K562 (cell line): ENCODE data around the gene ATP10B. TPM values are rescaled to one million over a fixed set of nuclear protein-coding genes. Genes with fewer than 3 reads are reported as not detected.

ENCODE experiments used
- ATAC-seq: fragments of 200-7000 bp; cut with Tn5 transposase; 3 replicates; pipeline ENCODE4 v1.9.1; 2020; ENCODE audit warnings: moderate library complexity
- BruUV-seq: library from RNA; stranded (reverse); fragments of 400-500 nt; replicated peaks from 2 replicates; lab custom pipeline; 2021; lab: Mats Ljungman, UMichigan
- CTCF ChIA-PET: fragments of 300-600 bp; formaldehyde crosslinking; extraction: SDS; loops from one replicate; lab custom pipeline; 2021; ENCODE audit warnings: low intra/inter-chr PET ratio; lab: Yijun Ruan, JAX
- POLR2A ChIA-PET: fragments of 300-600, 350-650 bp; sonication (Branson Sonifier 250); formaldehyde crosslinking; extraction: SDS; loops from one replicate; lab custom pipeline; 2021; ENCODE audit warnings: antibody characterized with exemption, inconsistent platforms; lab: Yijun Ruan, JAX
- DNase-seq, 4 experiments: peaks; one replicate each; pipeline versions ENCODE4 v3.0.0 to v3.0.0-alpha.2; 2011 to 2018; ENCODE audit warnings: low spot score in 3 of 4, mixed read lengths in 3 of 4; ENCODE audit errors: extremely low read depth in 1 of 4
- FAIRE-seq: peaks from 2 replicates; lab custom pipeline; 2011; peaks lifted over from hg19 to GRCh38; lab: Jason Lieb, UNC
- H2AFZ ChIP-seq: 2 replicates; pipeline ENCODE4 v1.6.0; 2011; ENCODE audit warnings: low read depth, low read length, control low read depth, inconsistent platforms
- H3K27ac ChIP-seq: fragments of 200-600 bp; 3 replicates; pipeline ENCODE4 v1.8.0; 2011; ENCODE audit warnings: low read depth, mild to moderate bottlenecking, control low read depth, inconsistent platforms, low read length, moderate library complexity, mixed read lengths; ENCODE audit errors: extremely low read depth
- H3K27me3 ChIP-seq, 2 experiments: fragments of 300-600 bp in 1 of 2; 2 replicates in 1 of 2; 3 replicates in 1 of 2; pipeline versions ENCODE4 v1.6.0 to v1.8.0; 2011; ENCODE audit warnings: inconsistent platforms in 2 of 2, low read length in 2 of 2, mild to moderate bottlenecking in 1 of 2, mixed read lengths in 1 of 2, moderate library complexity in 1 of 2; ENCODE audit not compliant: control insufficient read depth in 2 of 2, insufficient read depth in 2 of 2
- H3K36me3 ChIP-seq: fragments of 300-600 bp; 3 replicates; pipeline ENCODE4 v1.8.0; 2011; ENCODE audit warnings: mild to moderate bottlenecking, low read length, inconsistent platforms; ENCODE audit not compliant: control insufficient read depth, insufficient read depth
- H3K4me1 ChIP-seq, 2 experiments: fragments of 200-600 bp in 1 of 2; replicated peaks in 1 of 2; 2 replicates in 1 of 2; 3 replicates in 1 of 2; pipeline versions ENCODE4 v1.5.1 to v1.8.0; 2011; ENCODE audit warnings: inconsistent platforms in 2 of 2, low read length in 2 of 2, mild to moderate bottlenecking in 1 of 2, mixed read lengths in 1 of 2, moderate library complexity in 1 of 2; ENCODE audit not compliant: control insufficient read depth in 2 of 2, insufficient read depth in 2 of 2
- H3K4me2 ChIP-seq: 2 replicates; pipeline ENCODE4 v1.6.1; 2011; ENCODE audit warnings: low read length, control low read depth, inconsistent platforms, mixed read lengths; ENCODE audit not compliant: insufficient read depth
- H3K4me3 ChIP-seq: fragments of 200-600 bp; sonication (generic), shearing (Covaris generic); 2 replicates; pipeline ENCODE4 v1.5.1; 2016; ENCODE audit warnings: control low read depth, inconsistent platforms
- H3K79me2 ChIP-seq: fragments of 200-600 bp; 3 replicates; pipeline ENCODE4 v1.8.0; 2011; ENCODE audit warnings: low read length, inconsistent platforms; ENCODE audit not compliant: control insufficient read depth, insufficient read depth
- H3K9ac ChIP-seq, 2 experiments: 2 replicates each; pipeline versions ENCODE4 v1.6.0 to v1.6.1; 2011; ENCODE audit warnings: low read depth in 2 of 2, low read length in 2 of 2, control low read depth in 1 of 2, inconsistent platforms in 1 of 2, mild to moderate bottlenecking in 1 of 2, mixed read lengths in 1 of 2; ENCODE audit not compliant: insufficient read depth in 1 of 2
- H3K9me1 ChIP-seq: one replicate; pipeline ENCODE4 v1.6.0; 2011; ENCODE audit warnings: inconsistent platforms, mild to moderate bottlenecking, low read length, moderate library complexity; ENCODE audit not compliant: control insufficient read depth, insufficient read depth
- H3K9me3 ChIP-seq: replicated peaks from 2 replicates; pipeline ENCODE4 v1.5.1; 2011; ENCODE audit warnings: low read depth, low read length, inconsistent platforms; ENCODE audit not compliant: control insufficient read depth, insufficient read depth
- H4K20me1 ChIP-seq: replicated peaks from 2 replicates; pipeline ENCODE4 v1.6.1; 2011; ENCODE audit warnings: low read length, inconsistent platforms, mixed read lengths; ENCODE audit not compliant: control insufficient read depth, insufficient read depth
- CBX1 ChIP-seq: sonication (generic); IDR thresholded peaks from 2 replicates; pipeline ENCODE4 v1.6.1; 2016; ENCODE audit warnings: antibody characterized with exemption, low read depth, mild to moderate bottlenecking
- CLOCK ChIP-seq: fragments of 250-450 bp; sonication (Bioruptor Pico); IDR thresholded peaks from 2 replicates; pipeline ENCODE4 v1.4.0; 2020; ENCODE audit warnings: mild to moderate bottlenecking, moderate library complexity, borderline replicate concordance
- CTCFL ChIP-seq: IDR thresholded peaks from 2 replicates; pipeline ENCODE4 v1.6.1; 2011; ENCODE audit warnings: borderline replicate concordance, low read depth, mild to moderate bottlenecking, moderate library complexity, low read length; ENCODE audit not compliant: insufficient read depth, poor library complexity, severe bottlenecking
- DACH1 ChIP-seq: fragments of 450-650 bp; IDR thresholded peaks from 2 replicates; pipeline ENCODE4 v1.6.1; 2018; ENCODE audit not compliant: partially characterized antibody
- HNRNPH1 ChIP-seq: fragments of 200-400 bp; formaldehyde crosslinking; optimal IDR thresholded peaks from 2 replicates; pipeline ENCODE3; 2017; ENCODE audit warnings: low read depth, mild to moderate bottlenecking, low read length, moderate library complexity
- NFXL1 ChIP-seq: fragments of 450-650 bp; formaldehyde crosslinking; IDR thresholded peaks from 2 replicates; pipeline ENCODE4 v1.4.0; 2021; ENCODE audit warnings: mild to moderate bottlenecking
- POLR2A ChIP-seq: fragments of 450-650 bp; conservative IDR thresholded peaks from 2 replicates; pipeline ENCODE4 v1.6.1; 2016
- PTBP1 ChIP-seq: fragments of 200-400 bp; formaldehyde crosslinking; IDR thresholded peaks from 2 replicates; pipeline ENCODE4 v1.6.1; 2017; ENCODE audit warnings: low read depth, low read length
- TBL1XR1 ChIP-seq, 2 experiments: IDR thresholded peaks; 2 replicates each; pipeline ENCODE4 v1.6.1; 2012; ENCODE audit warnings: improper control_type of control experiment in 2 of 2, low read length in 2 of 2, mild to moderate bottlenecking in 1 of 2
- WHSC1 ChIP-seq: IDR thresholded peaks from one replicate; pipeline ENCODE4 v1.6.1; 2012; ENCODE audit warnings: low read length, control low read depth, inconsistent platforms
- ZC3H11A ChIP-seq: IDR thresholded peaks from 2 replicates; pipeline ENCODE4 v1.6.1; 2012; ENCODE audit warnings: low read depth, low read length, improper control_type of control experiment
- ZFPM2 ChIP-seq: fragments of 250-450 bp; sonication (Bioruptor Pico); IDR thresholded peaks from 2 replicates; pipeline ENCODE4 v1.5.1; 2022; ENCODE audit warnings: mild to moderate bottlenecking
- ZNF592 ChIP-seq: fragments of 450-650 bp; IDR thresholded peaks from 2 replicates; pipeline ENCODE4 v1.6.1; 2017; ENCODE audit warnings: antibody characterized with exemption, mild to moderate bottlenecking
- WGBS: fragments of 100-300 bp; shearing (Covaris generic); methylation state at CpG from one replicate; pipeline ENCODE4 v1.1.6; 2016; ENCODE audit warnings: low coverage, mixed read lengths; ENCODE audit not compliant: insufficient coverage; ENCODE audit errors: missing lambda C conversion rate; 5-methylcytosine and 5-hydroxymethylcytosine counted together
- in situ Hi-C: fragments of 300-500 bp; cut with MboI; formaldehyde crosslinking; loops from 4 replicates; pipeline ENCODE4 v1.15.0; 2018; ENCODE audit warnings: inconsistent platforms, mixed read lengths
- intact Hi-C: fragments of 100-400 bp; cut with micrococcal nuclease; formaldehyde crosslinking; loops from 2 replicates; pipeline ENCODE4 v1.14.2; 2022
- polyA plus RNA-seq, 8 experiments: library from polyadenylated mRNA; depleted of rRNA in 4 of 8; stranded (reverse) in 5 of 8; unstranded in 3 of 8; fragments of >200 nt; fragmentation: Nextera tagmentation in 2 of 8; fragmentation: Illumina TruSeq in 1 of 8; extraction: Ambion mirVana in 2 of 8; extraction: Trizol in 1 of 8; gene quantifications; 2 replicates each; pipeline versions ENCODE4 v1.2.1 to v1.2.3, GENCODE V29; 2011 to 2014; ENCODE audit warnings: inconsistent platforms in 1 of 8, missing spikeins in 1 of 8
- total RNA-seq, 7 experiments: library from RNA; depleted of rRNA in 6 of 7; stranded (reverse); fragments of >200 nt in 6 of 7; fragmentation: Illumina TruSeq in 2 of 7; extraction: Trizol in 2 of 7; gene quantifications; 2 replicates each; pipeline versions ENCODE4 v1.2.1 to v1.2.3, GENCODE V29; 2011 to 2021; ENCODE audit warnings: low replicate concordance in 1 of 7

ATP10B gene
- total and polyA plus RNA-seq, 9 of the 15 experiments (the other 6 are each of a cell fraction or from before 2014, with no cell fraction given) = 0.04 TPM; not detected in 8

- CTCF ChIA-PET = no interaction called here
- Histone ChIP-seq H3K27ac (no peak overlapping the region), H4K20me1 (no peaks in the 10 kb centered on the region), H3K27me3 (no peaks in the 10 kb centered on the region), H3K36me3 (no peaks in the 10 kb centered on the region), H3K4me1 (no peaks in the 10 kb centered on the region), H3K9ac (no peak overlapping the region), H3K9me1 (no peaks in the 10 kb centered on the region), H2AFZ (no peak overlapping the region), H3K79me2 (no peaks in the 10 kb centered on the region), H3K4me3 (no peak overlapping the region), H3K4me2 (no peak overlapping the region), H3K9me3 (no peaks in the 10 kb centered on the region)
- in situ Hi-C loops (no loop called here), intact Hi-C loops (no loop called here)
- ATAC-seq (no peak), DNase-seq (no peak), FAIRE-seq (no peak)
- POLR2A ChIA-PET = no interaction called here
- BruUV-seq = no TSS peak
- WGBS = 0% methylated on average over 3 of the region's 3 CpGs
- no peak for TF ChIP-seq WHSC1
- no peak for TF ChIP-seq ZFPM2 (CRISPR knock-in tag)
- no peak for TF ChIP-seq CTCFL
- TF ChIP-seq CLOCK (CRISPR knock-in tag) = no peak
- TF ChIP-seq NFXL1 (CRISPR knock-in tag) = no peak
- no peak for TF ChIP-seq ZC3H11A
- no peak for TF ChIP-seq HNRNPH1
- TF ChIP-seq ZNF592 = no peak
- TF ChIP-seq TBL1XR1 (IDR thresholded peaks at IDR 0.05; ENCODE audit: low read length in 2 of 2) = no peak
- TF ChIP-seq CBX1 = no peak
- TF ChIP-seq PTBP1 = no peak
- TF ChIP-seq POLR2A = no peak
- no peak for TF ChIP-seq DACH1
Observed at GRCh38 chr5:160789219-160789859, 62.7 kb downstream of the ATP10B start.
